Right lobe of liver (tissue), 4 donors: ENCODE data around the gene SLC39A11.

Experiments used
- CTCF ChIP-seq, 4 donors: fragments of 200-600 bp in 3 of 4; fragments of 450-650 bp in 1 of 4; IDR thresholded peaks; one replicate each; pipeline versions ENCODE4 v1.5.1 to v1.8.0; 2016 to 2022; ENCODE audit warnings: antibody characterized with exemption in 4 of 4, mild to moderate bottlenecking in 2 of 4
- POLR2A ChIP-seq: fragments of 450-650 bp; IDR thresholded peaks from one replicate; pipeline ENCODE4 v1.6.1; 2017; ENCODE audit warnings: antibody characterized with exemption, mild to moderate bottlenecking
- donor health status: DM: no; HTN: no; CAD: no.
- donor health status: DM: no; HTN: no; CAD: no.
- donor health status: DM: no; HTN: yes; CAD: no.

GRCh38 chr17:72987166-72987565, 105.3 kb downstream of the SLC39A11 start:
- TF ChIP-seq POLR2A (no peak), CTCF (IDR thresholded peaks at IDR 0.05) (no peak)
